ENCODE results near the gene CUL4B.

Gene CUL4B

DNA sequence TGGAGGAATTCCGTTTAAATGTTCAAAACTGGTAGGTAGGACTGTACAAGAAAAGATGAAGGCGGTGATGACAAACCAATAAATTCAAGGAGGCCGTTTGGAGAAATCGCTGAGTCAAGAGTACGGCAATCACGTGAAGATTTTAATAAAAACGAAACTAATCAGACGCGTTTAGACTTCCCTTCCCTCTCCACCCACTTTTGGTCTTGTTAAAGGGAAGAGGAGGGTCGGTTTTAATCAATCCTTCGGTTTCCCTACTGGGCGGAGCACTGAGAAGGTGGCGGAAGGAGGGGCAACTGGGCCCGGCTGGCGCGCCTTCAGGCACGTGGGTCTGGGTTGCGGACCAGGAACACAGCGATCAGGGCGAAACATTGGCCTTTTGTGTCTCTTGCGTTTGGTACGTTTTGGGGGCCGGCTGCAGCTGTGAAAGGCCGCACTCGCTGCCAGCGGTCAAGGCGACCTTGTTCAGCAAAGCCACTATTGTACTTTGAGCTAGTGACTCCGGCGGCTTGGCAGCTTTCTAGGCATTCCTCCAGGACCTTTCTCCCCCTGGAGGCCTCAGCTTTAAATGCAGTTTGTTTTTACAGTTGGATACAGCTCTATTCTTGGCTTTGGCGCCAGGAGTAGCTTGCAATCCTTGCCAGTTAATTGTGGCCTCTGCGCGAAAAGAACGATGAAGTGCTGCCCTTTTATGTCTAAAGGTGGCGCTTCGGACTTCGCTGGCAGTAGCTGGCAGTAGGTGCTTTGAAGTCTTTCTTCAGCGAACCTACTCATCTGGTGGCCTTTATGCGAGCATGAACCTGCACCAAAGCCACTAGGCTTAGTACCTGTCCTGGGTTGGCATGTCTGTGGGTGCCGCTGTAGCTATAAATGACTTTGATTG lies 74.9 kb downstream of the CUL4B start (continued):
- TF ChIP-seq, protein P1, sequence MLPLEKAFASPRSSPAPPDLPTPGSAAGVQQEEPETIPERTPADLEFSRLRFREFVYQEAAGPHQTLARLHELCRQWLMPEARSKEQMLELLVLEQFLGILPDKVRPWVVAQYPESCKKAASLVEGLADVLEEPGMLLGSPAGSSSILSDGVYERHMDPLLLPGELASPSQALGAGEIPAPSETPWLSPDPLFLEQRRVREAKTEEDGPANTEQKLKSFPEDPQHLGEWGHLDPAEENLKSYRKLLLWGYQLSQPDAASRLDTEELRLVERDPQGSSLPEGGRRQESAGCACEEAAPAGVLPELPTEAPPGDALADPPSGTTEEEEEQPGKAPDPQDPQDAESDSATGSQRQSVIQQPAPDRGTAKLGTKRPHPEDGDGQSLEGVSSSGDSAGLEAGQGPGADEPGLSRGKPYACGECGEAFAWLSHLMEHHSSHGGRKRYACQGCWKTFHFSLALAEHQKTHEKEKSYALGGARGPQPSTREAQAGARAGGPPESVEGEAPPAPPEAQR (tag by site-specific recombination; IDR thresholded peaks at IDR 0.05): no peak
- TF ChIP-seq, protein P2, sequence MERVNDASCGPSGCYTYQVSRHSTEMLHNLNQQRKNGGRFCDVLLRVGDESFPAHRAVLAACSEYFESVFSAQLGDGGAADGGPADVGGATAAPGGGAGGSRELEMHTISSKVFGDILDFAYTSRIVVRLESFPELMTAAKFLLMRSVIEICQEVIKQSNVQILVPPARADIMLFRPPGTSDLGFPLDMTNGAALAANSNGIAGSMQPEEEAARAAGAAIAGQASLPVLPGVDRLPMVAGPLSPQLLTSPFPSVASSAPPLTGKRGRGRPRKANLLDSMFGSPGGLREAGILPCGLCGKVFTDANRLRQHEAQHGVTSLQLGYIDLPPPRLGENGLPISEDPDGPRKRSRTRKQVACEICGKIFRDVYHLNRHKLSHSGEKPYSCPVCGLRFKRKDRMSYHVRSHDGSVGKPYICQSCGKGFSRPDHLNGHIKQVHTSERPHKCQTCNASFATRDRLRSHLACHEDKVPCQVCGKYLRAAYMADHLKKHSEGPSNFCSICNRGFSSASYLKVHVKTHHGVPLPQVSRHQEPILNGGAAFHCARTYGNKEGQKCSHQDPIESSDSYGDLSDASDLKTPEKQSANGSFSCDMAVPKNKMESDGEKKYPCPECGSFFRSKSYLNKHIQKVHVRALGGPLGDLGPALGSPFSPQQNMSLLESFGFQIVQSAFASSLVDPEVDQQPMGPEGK (tag by site-specific recombination; IDR thresholded peaks at IDR 0.05): peak; percentile 26; the same call in 1 of the 2 replicates
- TF ChIP-seq ZFP41 (tag by site-specific recombination; IDR thresholded peaks at IDR 0.05; ENCODE audit: borderline replicate concordance): no peak
- TF ChIP-seq SP3 (tag by site-specific recombination; IDR thresholded peaks at IDR 0.05): peak; percentile 66
- peak; percentile 71 for TF ChIP-seq FEZF1 (tag by site-specific recombination; IDR thresholded peaks at IDR 0.05)
- TF ChIP-seq, protein P3, sequence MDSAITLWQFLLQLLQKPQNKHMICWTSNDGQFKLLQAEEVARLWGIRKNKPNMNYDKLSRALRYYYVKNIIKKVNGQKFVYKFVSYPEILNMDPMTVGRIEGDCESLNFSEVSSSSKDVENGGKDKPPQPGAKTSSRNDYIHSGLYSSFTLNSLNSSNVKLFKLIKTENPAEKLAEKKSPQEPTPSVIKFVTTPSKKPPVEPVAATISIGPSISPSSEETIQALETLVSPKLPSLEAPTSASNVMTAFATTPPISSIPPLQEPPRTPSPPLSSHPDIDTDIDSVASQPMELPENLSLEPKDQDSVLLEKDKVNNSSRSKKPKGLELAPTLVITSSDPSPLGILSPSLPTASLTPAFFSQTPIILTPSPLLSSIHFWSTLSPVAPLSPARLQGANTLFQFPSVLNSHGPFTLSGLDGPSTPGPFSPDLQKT (IDR thresholded peaks at IDR 0.05; ENCODE audit: borderline replicate concordance, low read depth, low read length): no peak
- no peak for TF ChIP-seq ZNF112 (tag by site-specific recombination; IDR thresholded peaks at IDR 0.05)
- TF ChIP-seq ZNF292 (tag by site-specific recombination; IDR thresholded peaks at IDR 0.05; ENCODE audit: borderline replicate concordance, low read depth): no peak
- no peak for TF ChIP-seq OSR2 (tag by site-specific recombination; IDR thresholded peaks at IDR 0.05)
- no peak for TF ChIP-seq ZNF248 (tag by site-specific recombination; IDR thresholded peaks at IDR 0.05)
- no peak for TF ChIP-seq ZNF624 (tag by site-specific recombination; IDR thresholded peaks at IDR 0.05)
- TF ChIP-seq, protein P4, sequence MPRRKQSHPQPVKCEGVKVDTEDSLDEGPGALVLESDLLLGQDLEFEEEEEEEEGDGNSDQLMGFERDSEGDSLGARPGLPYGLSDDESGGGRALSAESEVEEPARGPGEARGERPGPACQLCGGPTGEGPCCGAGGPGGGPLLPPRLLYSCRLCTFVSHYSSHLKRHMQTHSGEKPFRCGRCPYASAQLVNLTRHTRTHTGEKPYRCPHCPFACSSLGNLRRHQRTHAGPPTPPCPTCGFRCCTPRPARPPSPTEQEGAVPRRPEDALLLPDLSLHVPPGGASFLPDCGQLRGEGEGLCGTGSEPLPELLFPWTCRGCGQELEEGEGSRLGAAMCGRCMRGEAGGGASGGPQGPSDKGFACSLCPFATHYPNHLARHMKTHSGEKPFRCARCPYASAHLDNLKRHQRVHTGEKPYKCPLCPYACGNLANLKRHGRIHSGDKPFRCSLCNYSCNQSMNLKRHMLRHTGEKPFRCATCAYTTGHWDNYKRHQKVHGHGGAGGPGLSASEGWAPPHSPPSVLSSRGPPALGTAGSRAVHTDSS (tag by site-specific recombination; IDR thresholded peaks at IDR 0.05): peak; percentile 8; the same call in 1 of the 2 replicates
- TF ChIP-seq ZNF221 (tag by site-specific recombination; IDR thresholded peaks at IDR 0.05; ENCODE audit: borderline replicate concordance): no peak
- TF ChIP-seq ZNF521 (tag by site-specific recombination; IDR thresholded peaks at IDR 0.05): no peak
- TF ChIP-seq ZSCAN16 (tag by site-specific recombination; IDR thresholded peaks at IDR 0.05): no peak
- TF ChIP-seq ZNF202 (tag by site-specific recombination; IDR thresholded peaks at IDR 0.05; ENCODE audit: borderline replicate concordance): no peak
- TF ChIP-seq ZNF175 (tag by site-specific recombination; IDR thresholded peaks at IDR 0.05): no peak
- no peak for TF ChIP-seq ZNF140 (tag by site-specific recombination; IDR thresholded peaks at IDR 0.05)
- no peak for TF ChIP-seq ZNF16 (tag by site-specific recombination; IDR thresholded peaks at IDR 0.05; ENCODE audit: low read depth)
- TF ChIP-seq ZNF529 (tag by site-specific recombination; IDR thresholded peaks at IDR 0.05; ENCODE audit: insufficient replicate concordance): no peak
- TF ChIP-seq, protein P5, sequence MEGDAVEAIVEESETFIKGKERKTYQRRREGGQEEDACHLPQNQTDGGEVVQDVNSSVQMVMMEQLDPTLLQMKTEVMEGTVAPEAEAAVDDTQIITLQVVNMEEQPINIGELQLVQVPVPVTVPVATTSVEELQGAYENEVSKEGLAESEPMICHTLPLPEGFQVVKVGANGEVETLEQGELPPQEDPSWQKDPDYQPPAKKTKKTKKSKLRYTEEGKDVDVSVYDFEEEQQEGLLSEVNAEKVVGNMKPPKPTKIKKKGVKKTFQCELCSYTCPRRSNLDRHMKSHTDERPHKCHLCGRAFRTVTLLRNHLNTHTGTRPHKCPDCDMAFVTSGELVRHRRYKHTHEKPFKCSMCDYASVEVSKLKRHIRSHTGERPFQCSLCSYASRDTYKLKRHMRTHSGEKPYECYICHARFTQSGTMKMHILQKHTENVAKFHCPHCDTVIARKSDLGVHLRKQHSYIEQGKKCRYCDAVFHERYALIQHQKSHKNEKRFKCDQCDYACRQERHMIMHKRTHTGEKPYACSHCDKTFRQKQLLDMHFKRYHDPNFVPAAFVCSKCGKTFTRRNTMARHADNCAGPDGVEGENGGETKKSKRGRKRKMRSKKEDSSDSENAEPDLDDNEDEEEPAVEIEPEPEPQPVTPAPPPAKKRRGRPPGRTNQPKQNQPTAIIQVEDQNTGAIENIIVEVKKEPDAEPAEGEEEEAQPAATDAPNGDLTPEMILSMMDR (tag by site-specific recombination; IDR thresholded peaks at IDR 0.05): peak; percentile 80
- TF ChIP-seq ZNF19 (tag by site-specific recombination; IDR thresholded peaks at IDR 0.05; ENCODE audit: low read depth): no peak
- peak; percentile 82 for TF ChIP-seq ZBTB17 (tag by site-specific recombination; IDR thresholded peaks at IDR 0.05)
- TF ChIP-seq, protein P6, sequence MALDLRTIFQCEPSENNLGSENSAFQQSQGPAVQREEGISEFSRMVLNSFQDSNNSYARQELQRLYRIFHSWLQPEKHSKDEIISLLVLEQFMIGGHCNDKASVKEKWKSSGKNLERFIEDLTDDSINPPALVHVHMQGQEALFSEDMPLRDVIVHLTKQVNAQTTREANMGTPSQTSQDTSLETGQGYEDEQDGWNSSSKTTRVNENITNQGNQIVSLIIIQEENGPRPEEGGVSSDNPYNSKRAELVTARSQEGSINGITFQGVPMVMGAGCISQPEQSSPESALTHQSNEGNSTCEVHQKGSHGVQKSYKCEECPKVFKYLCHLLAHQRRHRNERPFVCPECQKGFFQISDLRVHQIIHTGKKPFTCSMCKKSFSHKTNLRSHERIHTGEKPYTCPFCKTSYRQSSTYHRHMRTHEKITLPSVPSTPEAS (tag by site-specific recombination; IDR thresholded peaks at IDR 0.05): no peak
- no peak for TF ChIP-seq ZNF830 (tag by site-specific recombination; IDR thresholded peaks at IDR 0.05; ENCODE audit: low read depth)

Measured in HEK293 (cell line).